Right kidney (tissue), 1 donor: ENCODE measurements around the gene SEMA4B.
"Not testable (repeated sequence)": the region's sequence is repeated elsewhere in the genome, so short reads cannot be mapped to it uniquely, and the experiment has no call there.

Source experiments
- DNase-seq: peaks from one replicate; pipeline ENCODE4 v3.0.0-alpha.2; 2016

SEMA4B gene

DNA sequence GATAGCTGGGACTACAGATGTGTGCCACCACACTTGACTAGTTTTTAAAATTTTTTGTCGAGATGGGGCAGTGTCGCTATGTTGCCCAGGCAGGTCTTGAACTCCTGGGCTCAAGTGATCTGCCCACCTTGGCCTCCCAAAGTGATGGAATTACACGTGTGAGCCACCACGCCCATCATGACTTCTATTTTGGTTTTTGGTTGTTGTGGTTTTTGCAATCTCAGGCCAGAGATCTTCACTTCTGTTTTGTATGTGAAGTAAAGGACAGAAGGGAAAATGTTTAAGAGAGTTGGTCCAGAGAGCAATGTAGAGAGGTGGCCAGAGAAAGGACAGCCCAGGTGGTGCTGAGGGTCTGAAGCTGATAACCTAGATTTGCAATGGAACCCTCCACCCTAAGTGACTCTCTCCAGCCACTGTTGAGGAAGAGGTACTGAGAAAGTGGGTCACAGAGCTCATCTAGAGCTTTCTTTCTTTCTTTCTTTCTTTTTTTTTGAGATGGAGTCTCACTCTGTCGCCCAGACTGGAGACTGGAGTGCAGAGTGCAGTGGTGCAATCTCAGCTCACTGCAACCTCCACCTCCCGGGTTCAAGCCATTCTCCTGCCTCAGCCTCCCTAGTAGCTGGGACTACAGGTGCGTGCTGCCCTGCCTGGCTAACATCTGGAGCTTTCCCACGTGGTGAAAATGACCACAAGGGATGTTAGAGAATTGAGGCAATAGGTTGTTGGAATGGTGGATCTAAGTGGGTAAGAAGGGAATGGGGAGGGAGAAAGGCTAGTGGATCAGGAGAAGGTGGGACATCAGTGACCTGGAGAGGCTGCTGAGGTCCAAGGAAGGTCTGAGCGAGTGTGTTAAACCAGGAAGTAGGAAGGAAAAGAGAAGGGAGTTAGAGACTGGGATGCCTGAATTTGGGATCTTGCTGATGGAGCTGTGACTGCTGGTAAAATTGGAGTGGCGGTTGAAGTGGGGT is 22.4 kb upstream of the SEMA4B start:
- no peak for DNase-seq

DNA sequence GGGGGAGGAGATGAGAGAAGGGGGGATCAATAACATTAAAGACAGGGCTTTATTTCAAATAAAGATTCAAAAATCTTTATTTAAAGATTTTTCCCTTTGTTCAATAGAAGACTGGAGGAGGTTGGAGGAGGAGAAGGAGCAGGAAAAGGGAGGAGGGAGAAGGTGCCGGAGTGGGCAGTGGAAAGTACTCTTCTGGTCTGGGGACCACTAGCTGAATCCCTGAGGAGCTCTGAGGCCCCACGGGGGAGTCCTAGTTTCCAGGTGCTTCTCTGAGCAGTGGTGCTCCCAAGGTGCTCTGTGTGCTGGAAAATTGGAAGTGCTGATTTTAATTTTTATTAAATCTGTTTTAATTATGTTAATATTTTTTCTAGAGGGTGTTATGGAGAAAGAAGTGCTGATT is 19.4 kb upstream of the SEMA4B start:
- DNase-seq = no peak

DNA sequence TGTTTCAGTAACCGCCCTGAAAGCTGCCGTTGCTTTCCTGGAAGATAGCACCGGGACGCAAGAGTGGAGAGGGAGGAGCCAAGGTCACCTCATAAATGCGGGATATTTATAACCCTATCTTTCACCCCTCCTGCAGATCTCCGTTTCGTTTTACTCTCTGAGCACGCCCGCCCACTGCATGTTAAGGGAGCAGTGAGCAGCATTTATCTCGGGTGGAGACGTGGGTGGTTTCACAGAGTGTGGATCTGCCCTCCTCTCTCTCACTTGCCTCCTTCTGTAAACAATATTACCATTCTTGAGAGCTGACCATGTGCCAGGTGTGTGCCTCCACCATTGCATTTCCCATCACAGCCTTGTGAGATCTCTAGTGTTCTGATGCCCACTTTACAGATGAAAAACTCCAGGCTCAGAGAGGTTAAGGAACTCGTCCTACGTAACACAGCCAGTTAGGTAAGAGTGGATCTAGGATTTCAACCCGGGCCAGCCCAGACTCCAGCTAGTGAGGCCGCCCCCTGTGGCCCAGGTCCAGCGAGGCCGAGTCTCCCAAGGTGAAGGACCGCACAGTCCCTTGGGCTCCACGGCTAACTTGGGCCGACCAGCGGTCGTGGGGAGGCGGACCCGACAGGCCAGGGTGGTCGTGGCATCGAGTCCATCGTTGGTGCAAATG is 16.9 kb upstream of the SEMA4B start:
- peak; percentile 66 for DNase-seq

DNA sequence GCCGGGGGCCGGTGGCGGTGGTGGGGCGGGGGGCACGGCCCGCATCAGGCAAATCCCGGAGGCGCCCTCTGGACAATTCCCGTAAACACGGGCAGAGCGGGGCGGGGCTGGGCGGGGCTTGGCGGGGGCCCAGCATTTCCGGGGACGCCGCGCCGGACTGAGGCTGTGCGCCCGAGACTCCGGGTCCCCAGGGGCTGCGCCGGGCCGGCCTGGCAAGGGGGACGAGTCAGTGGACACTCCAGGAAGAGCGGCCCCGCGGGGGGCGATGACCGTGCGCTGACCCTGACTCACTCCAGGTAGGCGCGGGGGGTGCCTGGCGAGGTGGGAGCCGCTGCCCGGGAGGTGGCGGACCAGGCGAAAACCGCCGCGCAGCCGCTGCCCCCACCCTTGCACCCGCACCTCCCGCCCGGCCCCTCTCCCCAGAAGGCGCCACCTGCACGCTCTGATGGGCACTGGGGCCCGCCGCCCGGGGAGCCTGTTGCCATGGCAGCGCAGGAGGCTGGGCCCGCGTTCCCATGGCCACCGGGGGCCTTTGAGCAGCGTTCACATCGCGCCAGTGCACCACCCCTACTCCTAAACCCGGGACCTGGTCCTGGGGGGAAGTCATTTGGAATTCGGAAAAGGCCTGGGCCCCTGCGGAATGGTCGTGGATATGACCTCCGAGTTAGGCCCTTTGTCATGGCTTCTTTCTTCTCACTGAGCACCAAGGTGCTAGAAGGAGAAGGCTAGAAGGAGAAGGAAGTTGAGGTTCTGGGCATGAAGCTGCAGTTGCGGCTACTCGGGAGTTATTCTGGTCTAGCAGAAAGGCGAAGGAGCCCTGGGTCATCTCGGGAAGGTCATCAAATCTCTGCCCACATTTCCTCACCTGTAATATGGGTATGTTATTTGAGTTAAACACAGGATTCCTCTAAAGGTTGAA is 16.1 kb upstream of the SEMA4B start:
- DNase-seq = peak; percentile 80

DNA sequence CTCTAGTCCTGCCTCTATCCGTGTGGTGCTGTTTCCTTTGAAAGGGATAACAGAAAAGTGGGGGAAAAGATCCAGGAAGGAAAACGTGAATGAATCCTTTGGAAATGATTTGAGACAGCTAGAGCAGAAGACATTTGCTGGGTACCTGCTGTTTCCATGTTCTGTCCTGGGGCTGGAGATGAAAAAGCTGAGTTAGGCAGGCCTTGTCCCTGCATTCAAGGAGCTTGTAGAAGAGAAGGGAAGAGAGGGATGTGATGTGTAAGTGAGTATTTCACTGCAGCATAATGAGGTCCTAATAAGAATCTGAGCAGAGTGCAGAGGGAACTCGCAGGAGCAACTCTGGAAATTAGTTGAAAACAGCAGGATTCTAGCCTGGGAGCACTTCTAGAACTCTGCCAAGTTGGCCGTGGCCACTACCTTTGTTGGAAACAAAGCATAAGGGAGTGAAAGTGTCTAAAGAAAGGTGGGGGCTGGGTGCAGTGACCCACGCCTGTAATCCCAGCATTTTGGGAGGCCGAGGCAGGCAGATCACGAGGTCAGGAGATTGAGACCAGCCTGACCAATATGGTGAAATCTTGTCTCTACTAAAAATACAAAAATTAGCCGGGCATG is 13.8 kb upstream of the SEMA4B start:
- DNase-seq = no peak

DNA sequence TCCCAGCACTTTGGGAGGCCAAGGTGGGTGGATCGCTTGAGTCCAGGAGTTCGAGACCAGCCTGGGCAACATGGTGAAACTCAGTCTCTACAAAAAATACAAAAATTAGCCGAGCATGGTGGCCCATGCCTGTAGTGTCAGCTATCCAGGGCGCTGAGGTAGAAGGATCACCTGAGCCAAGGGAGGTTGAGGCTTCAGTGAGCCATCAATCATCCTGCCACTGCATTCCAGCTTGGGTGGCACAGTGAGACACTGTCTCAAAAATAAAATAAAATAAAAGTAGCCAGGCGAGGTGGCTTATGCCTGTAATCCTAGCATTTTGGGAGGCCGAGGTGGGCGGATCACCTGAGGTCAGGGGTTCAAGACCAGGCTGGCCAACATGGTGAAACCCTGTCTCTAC is 13.1 kb upstream of the SEMA4B start:
- not testable (repeated sequence) for DNase-seq

DNA sequence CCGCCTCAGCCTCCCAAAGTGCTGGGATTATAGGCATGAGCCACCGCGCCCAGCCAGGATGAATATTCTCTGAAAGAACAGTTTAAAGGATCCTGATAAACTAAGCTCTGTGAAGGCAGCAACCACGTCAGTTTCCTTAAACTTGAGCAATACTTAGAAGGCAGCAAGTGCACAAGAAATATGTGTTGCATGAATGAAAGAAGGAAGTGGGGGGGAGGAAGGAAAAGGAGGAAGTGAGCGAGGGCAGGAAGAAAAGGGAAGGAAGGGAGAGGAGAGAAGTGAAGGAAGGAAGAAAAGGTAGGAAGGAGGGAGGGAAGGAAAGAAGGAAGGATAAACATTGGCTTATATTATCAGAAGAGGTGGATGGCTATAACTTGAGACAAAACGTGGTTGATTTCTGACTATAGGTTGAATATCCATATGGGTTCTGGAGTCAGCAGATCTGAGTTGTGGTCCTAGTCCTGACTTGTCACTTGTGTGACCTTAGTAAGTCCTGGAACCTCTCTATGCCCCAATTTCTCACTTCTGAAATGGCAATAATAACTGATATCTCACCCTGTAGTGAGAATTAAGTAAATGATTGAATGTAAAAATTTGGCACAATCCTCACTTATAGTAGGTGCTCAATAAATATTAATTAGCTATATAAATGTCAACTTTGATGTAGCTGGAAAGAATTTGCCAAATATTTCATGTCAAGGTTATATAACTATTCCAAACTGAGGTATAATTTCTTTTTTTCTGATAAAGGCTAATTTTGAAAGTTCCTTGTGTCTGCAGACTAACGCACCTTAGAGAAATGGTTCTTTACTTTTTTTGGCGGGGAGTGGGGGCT is 12.0 kb upstream of the SEMA4B start:
- no peak for DNase-seq

DNA sequence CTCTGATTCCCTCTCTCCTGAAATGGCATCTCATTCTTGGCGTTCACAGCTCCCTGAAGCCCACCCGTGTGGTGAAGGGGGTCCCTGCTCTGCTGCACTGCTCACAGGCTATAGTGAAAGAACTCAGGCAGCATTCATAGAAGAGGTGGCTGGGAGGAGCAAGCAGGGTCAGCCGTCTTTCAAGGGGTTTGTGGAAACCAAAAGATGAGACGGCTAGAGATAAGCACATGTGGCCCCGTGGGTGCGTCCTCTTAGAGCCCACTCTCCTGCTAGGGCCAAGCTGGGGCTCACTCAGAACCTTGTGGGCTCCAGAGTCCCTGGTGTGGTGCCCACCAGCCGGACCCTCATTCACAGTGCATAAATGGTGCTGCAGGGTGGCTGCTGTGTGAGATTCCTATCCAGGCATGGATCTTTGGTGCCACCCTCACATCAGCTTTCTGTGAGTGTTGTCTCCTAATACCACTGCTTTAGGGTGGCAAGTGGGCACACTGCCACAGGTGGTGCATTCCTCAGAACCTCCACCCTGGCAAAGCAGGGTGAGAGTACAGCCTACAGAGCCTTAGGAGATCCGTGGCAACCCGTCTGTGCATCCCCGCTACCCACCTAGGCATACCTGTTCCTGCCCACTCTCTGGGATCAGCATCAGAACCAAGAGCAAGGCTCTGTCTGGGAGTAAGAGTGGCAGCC is 11.2 kb upstream of the SEMA4B start:
- DNase-seq = no peak

DNA sequence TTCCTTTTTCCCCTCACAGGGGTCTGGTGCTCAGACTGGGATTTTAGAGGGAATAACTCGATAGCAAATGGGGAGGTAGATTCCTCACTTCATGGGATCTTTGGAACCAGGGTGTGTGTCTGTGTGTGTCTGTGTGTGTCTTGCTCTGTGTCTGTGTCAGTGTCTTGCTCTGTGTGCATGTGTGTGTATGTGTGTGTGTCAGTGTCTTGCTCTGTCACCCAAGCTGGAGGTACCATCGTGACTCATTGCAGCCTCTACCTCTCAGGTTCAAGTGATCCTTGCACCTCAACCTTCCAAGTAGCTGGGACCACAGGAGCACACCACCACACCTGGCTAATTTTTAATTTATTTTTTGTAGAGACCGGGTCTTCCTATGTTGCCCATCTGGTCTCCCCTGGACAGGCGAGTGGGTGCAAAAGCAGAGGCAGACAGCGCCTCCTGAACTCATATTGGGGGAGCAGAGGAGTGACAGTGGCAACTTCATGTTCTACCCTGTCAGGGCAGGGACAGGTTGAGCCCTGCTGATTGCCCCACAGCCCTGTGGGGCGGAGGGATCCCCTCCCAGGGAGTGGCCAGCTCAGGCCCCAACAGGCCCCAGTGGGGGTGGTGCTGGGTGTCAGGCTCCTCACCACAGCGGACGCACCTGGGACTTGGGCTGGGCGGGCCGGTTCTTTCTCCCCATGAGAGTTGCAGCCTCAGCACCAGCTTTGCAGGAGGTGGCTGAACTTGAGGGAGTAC is 10.4 kb upstream of the SEMA4B start:
- no peak for DNase-seq

DNA sequence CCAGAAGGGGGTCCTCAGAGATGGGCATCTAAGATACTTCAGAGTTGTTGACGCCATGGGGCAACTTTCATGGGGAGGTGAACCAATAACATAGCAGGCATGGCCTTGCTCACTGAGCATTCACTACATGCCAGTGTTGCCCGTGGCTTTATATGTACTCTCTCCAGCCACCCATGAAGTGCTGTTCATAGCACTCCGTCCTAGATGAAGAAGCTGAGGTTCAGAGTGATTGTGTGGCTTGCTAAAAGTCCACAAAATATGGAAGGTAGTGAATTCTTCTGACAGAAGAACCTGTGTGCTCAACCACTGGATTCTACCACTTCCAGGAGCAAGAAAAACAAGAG is 9.8 kb upstream of the SEMA4B start:
- DNase-seq = no peak

DNA sequence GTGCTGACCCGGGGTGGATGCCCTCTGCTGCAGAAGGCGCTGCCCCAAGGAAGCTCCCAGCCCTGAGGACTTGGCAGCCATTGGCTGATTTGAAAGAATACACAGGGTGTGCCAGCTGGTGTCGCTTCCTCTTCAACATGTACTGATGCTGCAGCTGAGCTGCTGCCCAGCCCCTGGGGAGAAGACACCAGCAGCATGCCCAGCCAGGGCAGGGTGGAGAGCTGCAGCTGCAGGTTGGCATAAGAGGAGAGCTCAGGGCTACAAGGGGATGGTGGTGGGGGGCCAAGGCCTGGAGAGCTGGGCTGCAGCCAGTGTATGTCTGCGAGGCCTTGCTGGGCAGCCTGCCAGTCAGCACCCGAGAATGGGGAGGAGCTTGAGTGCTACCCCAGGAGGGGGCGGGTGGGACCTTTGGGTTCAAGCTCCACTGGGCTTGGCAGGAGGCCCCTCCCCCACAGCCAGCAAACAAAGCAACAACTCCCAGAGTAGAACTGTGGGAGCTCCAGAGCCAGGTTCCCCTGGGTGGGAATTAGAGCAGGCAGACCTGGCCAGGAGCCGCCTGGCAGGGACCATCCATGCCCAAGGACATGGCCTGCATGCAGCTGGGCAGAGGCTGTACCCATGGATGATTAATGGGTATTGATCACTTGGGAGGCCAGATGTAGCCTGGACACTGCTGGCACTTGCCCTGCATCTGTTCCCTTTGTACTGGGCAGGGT is 9.2 kb upstream of the SEMA4B start:
- peak; percentile 80 for DNase-seq

DNA sequence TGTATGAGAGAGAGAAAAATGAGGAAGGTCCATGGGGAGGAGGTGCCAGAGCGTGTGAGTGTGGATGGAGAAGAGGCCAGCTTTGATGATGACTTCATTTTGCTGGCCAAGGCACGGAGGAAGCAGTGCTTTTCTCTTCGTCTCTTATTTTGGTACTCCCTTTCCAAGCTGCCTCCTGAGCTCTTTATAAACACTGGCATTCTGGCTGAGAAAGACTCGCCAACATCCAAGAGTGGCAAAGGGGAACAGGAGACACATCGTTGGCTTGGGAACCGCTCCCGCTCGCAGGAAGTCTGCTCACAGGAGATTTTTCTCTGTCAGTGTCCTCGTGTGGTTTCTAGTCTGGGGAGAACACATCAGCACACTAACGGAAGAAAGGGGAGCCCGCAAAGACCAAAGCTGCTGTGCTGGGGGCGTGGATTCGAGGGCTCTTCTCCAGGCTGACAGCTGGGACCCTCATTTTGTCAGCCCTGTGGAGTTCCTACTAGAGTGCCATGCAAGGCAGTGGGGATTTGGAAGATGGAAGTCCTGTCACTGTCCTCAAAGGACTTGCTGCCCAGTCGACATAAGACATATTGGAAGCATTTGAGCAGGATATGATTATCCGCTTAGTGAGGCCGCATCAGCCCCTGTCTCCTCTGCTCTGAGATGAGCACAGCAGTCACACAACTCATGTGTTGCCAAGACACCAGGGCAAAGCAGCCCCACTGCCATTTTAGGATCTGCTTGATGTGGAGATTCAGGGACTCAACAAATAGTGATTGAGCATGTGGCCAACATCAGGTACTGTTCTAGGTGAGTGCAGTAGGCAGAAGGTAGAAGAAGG is 8.0 kb upstream of the SEMA4B start:
- no peak for DNase-seq

DNA sequence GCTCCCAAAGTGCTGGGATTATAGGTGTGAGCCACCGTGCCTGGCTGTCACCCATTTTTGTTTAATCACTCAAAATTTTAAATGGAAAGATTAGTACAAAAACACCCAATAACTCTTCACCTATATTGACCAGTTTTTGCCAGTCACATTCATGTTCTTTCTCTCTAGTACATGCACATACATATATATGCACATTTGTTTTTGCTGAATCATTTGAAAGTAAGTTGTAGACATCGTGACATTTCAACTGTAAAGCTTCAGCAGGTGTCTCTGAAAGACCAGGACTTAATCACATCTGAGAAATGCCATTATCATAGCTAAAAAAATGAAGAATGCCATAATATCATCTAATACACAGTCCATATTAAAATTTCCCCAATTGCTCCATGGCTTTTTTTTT is 6.5 kb upstream of the SEMA4B start:
- no peak for DNase-seq

DNA sequence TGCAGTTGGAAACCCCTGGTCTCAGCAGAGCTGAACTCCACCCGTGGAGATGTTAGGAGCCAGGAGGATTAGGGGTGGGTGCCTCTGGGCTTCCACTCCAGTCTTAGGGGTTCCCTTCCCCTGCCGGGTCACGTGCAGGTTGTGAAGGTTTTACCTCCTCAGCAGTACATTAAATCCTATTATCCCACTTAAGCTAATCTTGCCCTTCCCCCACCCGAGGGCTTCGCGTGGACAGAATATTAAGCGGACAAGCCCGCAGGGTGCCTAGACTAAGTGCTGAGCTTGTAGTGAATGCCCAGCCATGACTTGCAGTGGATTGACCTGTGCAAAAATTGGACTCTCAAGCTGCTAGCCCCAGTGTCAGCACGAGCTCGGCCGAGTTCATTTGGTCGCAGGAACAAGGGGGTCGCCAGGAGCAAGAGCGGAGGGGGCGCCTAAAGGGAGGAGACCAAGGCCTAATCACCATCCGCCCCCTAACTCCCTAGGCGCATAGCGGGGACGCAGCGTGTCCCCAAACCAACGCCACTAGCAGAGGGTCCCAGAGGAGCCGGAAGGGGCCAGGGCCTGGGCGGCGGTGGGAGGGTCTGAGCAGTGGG is 498 bp upstream of the SEMA4B start:
- DNase-seq = no peak

DNA sequence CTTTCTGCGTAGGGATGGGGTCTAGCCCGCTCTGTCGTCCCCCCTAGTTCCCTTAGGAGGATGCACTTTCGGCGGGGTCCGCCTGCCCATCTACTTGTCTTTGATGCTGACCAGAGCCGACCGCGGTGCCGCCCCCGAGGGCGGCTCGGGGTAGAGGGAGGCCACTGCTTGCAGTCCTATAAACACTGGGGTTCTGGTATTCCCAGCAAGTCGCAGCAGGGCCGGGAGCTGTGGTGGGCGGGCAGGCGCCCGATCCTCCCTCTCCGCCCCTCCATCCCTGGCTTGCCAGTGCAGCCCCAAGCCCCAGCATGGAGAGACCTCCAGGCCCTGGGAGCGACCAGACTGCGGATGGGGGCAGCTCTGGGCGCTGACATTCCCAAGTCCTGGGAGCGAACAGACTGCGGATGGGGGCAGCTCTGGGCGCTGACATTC is 830 bp downstream of the SEMA4B start:
- DNase-seq = no peak

DNA sequence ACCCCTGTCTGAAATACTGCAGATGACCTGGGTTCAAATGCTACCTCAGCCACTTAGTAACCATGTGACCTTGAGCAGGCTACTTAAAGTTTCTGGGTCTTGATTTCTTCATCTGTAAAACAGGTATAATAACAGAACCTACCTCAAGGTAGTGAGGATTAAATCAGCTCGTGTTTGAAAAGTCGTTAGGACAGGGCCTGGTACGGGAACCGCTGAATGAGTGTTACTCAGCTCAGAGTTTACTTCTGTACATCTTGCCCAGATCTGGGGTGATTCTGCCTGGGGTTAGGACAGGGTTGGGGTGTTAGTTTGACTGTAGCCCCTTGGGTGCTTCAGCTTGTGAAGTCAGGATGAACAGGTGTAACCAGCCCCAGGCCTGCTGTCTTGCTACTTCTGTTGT is 1.8 kb downstream of the SEMA4B start:
- no peak for DNase-seq

DNA sequence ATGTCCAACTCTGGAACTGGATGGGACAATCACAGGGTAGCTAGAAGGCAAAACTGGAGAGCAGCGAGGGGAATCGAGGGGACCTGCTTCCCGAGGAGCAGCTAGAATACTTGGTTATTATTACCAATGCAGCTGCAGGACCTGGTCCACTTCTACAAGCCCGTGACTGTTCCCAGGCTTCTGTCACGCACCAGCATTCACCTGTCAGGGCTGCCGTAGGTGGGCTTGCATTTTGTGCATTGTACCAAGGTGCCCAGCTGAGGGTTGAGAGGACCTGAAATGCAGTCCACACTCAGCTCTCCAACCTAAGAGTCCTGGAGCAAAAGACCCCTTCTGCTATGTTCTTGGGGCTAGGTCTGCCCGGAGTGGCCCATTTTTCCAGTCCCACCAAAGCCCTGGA is 2.3 kb downstream of the SEMA4B start:
- DNase-seq = no peak

DNA sequence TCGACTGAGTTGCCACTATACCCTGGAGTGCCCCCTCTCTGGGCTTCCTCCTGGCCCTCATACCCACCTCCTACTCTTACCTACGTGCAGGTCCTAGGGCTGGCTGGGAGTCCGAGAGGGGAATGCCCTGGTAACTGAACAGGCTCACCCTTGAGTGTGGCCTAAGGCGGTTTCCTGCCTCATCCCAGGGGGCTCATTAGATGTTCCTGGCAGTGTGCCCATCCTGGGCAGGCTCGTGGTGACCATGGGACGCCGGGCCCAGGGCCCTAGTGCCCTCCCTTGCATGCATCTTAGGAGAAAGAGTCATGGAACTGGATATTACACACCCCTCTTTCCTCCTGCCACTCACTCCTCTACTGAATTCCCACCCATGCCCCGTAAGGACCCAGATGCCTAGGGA is 2.8 kb downstream of the SEMA4B start:
- DNase-seq = no peak
